ENCODE measurements around the gene SYT17.

The SYT17 gene

GRCh38 chr16:19241512-19241911 lies 73.5 kb downstream of the SYT17 start:
- in situ Hi-C loops (cut with MboI; ENCODE audit: low sequenced_read_pairs), result no loop called here

GRCh38 chr16:19242186-19242585 lies 74.1 kb downstream of the SYT17 start:
- in situ Hi-C loops (cut with MboI; ENCODE audit: low sequenced_read_pairs), result no loop called here

GRCh38 chr16:19242987-19243575 lies 75.0 kb downstream of the SYT17 start:
- in situ Hi-C loops (cut with MboI; ENCODE audit: low sequenced_read_pairs), result no loop called here

- in situ Hi-C loops (cut with MboI; ENCODE audit: low sequenced_read_pairs), result no loop called here
Observed at GRCh38 chr16:19245326-19245925, 77.4 kb downstream of the SYT17 start.

GRCh38 chr16:19252904-19253303 lies 84.9 kb downstream of the SYT17 start:
- in situ Hi-C loops (cut with MboI; ENCODE audit: low sequenced_read_pairs), result no loop called here

GRCh38 chr16:19254611-19255010 lies 86.6 kb downstream of the SYT17 start:
- in situ Hi-C loops (cut with MboI; ENCODE audit: low sequenced_read_pairs), result no loop called here

GRCh38 chr16:19264123-19264673 lies 96.2 kb downstream of the SYT17 start:
- in situ Hi-C loops (cut with MboI; ENCODE audit: low sequenced_read_pairs), result no loop called here

GRCh38 chr16:19265380-19265930 lies 97.4 kb downstream of the SYT17 start:
- in situ Hi-C loops (cut with MboI; ENCODE audit: low sequenced_read_pairs), result no loop called here

- in situ Hi-C loops (cut with MboI; ENCODE audit: low sequenced_read_pairs), result no loop called here
Observed at GRCh38 chr16:19266774-19267173, 98.7 kb downstream of the SYT17 start.

- in situ Hi-C loops (cut with MboI; ENCODE audit: low sequenced_read_pairs), result no loop called here
Observed at GRCh38 chr16:19269098-19269497, 101.1 kb downstream of the SYT17 start.

GRCh38 chr16:19274165-19274797 lies 106.2 kb downstream of the SYT17 start:
- in situ Hi-C loops (cut with MboI; ENCODE audit: low sequenced_read_pairs), result no loop called here

GRCh38 chr16:19278403-19278802 lies 110.4 kb downstream of the SYT17 start:
- in situ Hi-C loops (cut with MboI; ENCODE audit: low sequenced_read_pairs), result no loop called here

GRCh38 chr16:19281246-19281645 lies 113.2 kb downstream of the SYT17 start:
- in situ Hi-C loops (cut with MboI; ENCODE audit: low sequenced_read_pairs), result no loop called here

GRCh38 chr16:19282101-19282500 lies 114.1 kb downstream of the SYT17 start:
- in situ Hi-C loops (cut with MboI; ENCODE audit: low sequenced_read_pairs), result no loop called here

GRCh38 chr16:19283637-19284036 lies 115.6 kb downstream of the SYT17 start:
- in situ Hi-C loops (cut with MboI; ENCODE audit: low sequenced_read_pairs), result no loop called here

- in situ Hi-C loops (cut with MboI; ENCODE audit: low sequenced_read_pairs), result no loop called here
Observed at GRCh38 chr16:19284207-19284606, 116.2 kb downstream of the SYT17 start.

GRCh38 chr16:19285431-19285830 lies 117.4 kb downstream of the SYT17 start, which contains the start of gene CLEC19A:
Gene CLEC19A, plus strand, starts transcription at chr16:19285731. Its CDS starts 121 bp downstream, at chr16:19285852.
- in situ Hi-C loops (cut with MboI; ENCODE audit: low sequenced_read_pairs), result no loop called here

GRCh38 chr16:19286827-19287226 lies 118.8 kb downstream of the SYT17 start:
- in situ Hi-C loops (cut with MboI; ENCODE audit: low sequenced_read_pairs), result no loop called here

GRCh38 chr16:19287241-19287640 lies 119.2 kb downstream of the SYT17 start:
- in situ Hi-C loops (cut with MboI; ENCODE audit: low sequenced_read_pairs), result no loop called here

- in situ Hi-C loops (cut with MboI; ENCODE audit: low sequenced_read_pairs), result no loop called here
Observed at GRCh38 chr16:19288872-19289799, 121.1 kb downstream of the SYT17 start.
